Kidney epithelial cell (primary cell): ENCODE data around the gene DIPK1A. TPM values are rescaled to one million over a fixed set of nuclear protein-coding genes. Genes with fewer than 3 reads are reported as not detected.
A peak's percentile ranks its signal among the peaks of the same experiment; 100 is the strongest.

Experiments used
- DNase-seq: peaks from one replicate; pipeline ENCODE4 v3.0.0-alpha.2; 2010; ENCODE audit warnings: low read depth
- H3K27me3 ChIP-seq: 2 replicates; pipeline ENCODE4 v1.6.0; 2011; ENCODE audit warnings: low read length; ENCODE audit not compliant: control insufficient read depth, insufficient read depth
- H3K36me3 ChIP-seq: 2 replicates; pipeline ENCODE4 v1.5.1; 2011; ENCODE audit warnings: low read length; ENCODE audit not compliant: control insufficient read depth, insufficient read depth
- H3K4me3 ChIP-seq: 2 replicates; pipeline ENCODE4 v1.5.1; 2011; ENCODE audit warnings: low read depth, mild to moderate bottlenecking, control low read depth, low read length
- CTCF ChIP-seq: IDR thresholded peaks from 2 replicates; pipeline ENCODE4 v1.5.1; 2011; ENCODE audit warnings: mild to moderate bottlenecking, moderate library complexity, low read length, control low read depth, inconsistent platforms; ENCODE audit not compliant: insufficient read depth, poor library complexity, severe bottlenecking
- total RNA-seq: library from RNA; depleted of rRNA; stranded (reverse); fragments of >200 nt; gene quantifications from 2 replicates; pipeline ENCODE4 v1.2.3, GENCODE V29; 2015

DIPK1A gene
- total RNA-seq, 1 donor from 2014 or later, result 1.8 TPM

GRCh38 chr1:92870591-92870990, 90.7 kb downstream of the DIPK1A start:
- no peak for TF ChIP-seq CTCF
- DNase-seq, result no peak
- Histone ChIP-seq H3K36me3 (no peaks in the 10 kb centered on the region), H3K4me3 (no peak overlapping the region), H3K27me3 (no peaks in the 10 kb centered on the region)

GRCh38 chr1:92864131-92864530, 97.1 kb downstream of the DIPK1A start:
- TF ChIP-seq CTCF, result no peak
- DNase-seq, result no peak
- H3K4me3 ChIP-seq, result no peak overlapping the region

GRCh38 chr1:92862605-92863004, 98.7 kb downstream of the DIPK1A start:
- no peak for DNase-seq
- TF ChIP-seq CTCF, result no peak
- H3K27me3 ChIP-seq, result no peaks in the 10 kb centered on the region
- H3K36me3 ChIP-seq, result no peaks in the 10 kb centered on the region
- no peak overlapping the region for H3K4me3 ChIP-seq

More at GRCh38 chr1:92864131-92864530, 97.1 kb downstream of the DIPK1A start:
- Histone ChIP-seq H3K36me3 (no peaks in the 10 kb centered on the region), H3K27me3 (no peaks in the 10 kb centered on the region)

- no peaks in the 10 kb centered on the region for H3K27me3 ChIP-seq
- DNase-seq, result no peak
- no peak for TF ChIP-seq CTCF
- H3K4me3 ChIP-seq, result peak overlapping the region; percentile 19
- H3K36me3 ChIP-seq, result no peaks in the 10 kb centered on the region
Observed at GRCh38 chr1:92859400-92860039, 101.7 kb downstream of the DIPK1A start.

GRCh38 chr1:92858564-92859399, 102.5 kb downstream of the DIPK1A start:
- peak; percentile 88 for TF ChIP-seq CTCF
- peak; percentile 44 for DNase-seq
- Histone ChIP-seq H3K4me3 (peak overlapping the region; percentile 19), H3K36me3 (no peaks in the 10 kb centered on the region), H3K27me3 (no peaks in the 10 kb centered on the region)

GRCh38 chr1:92857817-92858216, 103.4 kb downstream of the DIPK1A start:
- no peak overlapping the region for H3K4me3 ChIP-seq
- no peak for TF ChIP-seq CTCF
- no peaks in the 10 kb centered on the region for H3K27me3 ChIP-seq
- no peaks in the 10 kb centered on the region for H3K36me3 ChIP-seq
- no peak for DNase-seq
